Mucosa of rectum (tissue), 2 donors: ENCODE data around the gene ANKH.
A peak's percentile ranks its signal among the peaks of the same experiment; 100 is the strongest.

ENCODE experiments used
- H3K27ac ChIP-seq, 2 donors: one replicate each; pipeline ENCODE4 v1.7.0; 2013; ENCODE audit warnings: inconsistent platforms in 2 of 2, low read depth in 2 of 2, low read length in 2 of 2
- H3K27me3 ChIP-seq, 2 donors: one replicate each; pipeline ENCODE4 v1.7.0; 2013; ENCODE audit warnings: low read length in 2 of 2; ENCODE audit not compliant: control insufficient read depth in 2 of 2, insufficient read depth in 2 of 2
- H3K36me3 ChIP-seq, 2 donors: one replicate each; pipeline ENCODE4 v1.7.0; 2013; ENCODE audit warnings: low read length in 2 of 2; ENCODE audit not compliant: control insufficient read depth in 2 of 2, insufficient read depth in 2 of 2
- H3K4me1 ChIP-seq, 2 donors: one replicate each; pipeline ENCODE4 v1.7.0; 2013; ENCODE audit warnings: low read length in 2 of 2, mild to moderate bottlenecking in 1 of 2; ENCODE audit not compliant: control insufficient read depth in 2 of 2, insufficient read depth in 2 of 2
- H3K4me3 ChIP-seq, 2 donors: one replicate each; pipeline ENCODE4 v1.7.0; 2013; ENCODE audit warnings: low read length in 2 of 2
- H3K9ac ChIP-seq, 2 donors: one replicate each; pipeline ENCODE4 v1.7.0; 2013; ENCODE audit warnings: low read length in 2 of 2, low read depth in 1 of 2, mild to moderate bottlenecking in 1 of 2
- H3K9me3 ChIP-seq, 2 donors: one replicate each; pipeline ENCODE4 v1.7.0; 2013; ENCODE audit warnings: low read length in 2 of 2; ENCODE audit not compliant: control insufficient read depth in 2 of 2
- donor health status: healthy.
- donor health status: Normal muscosa, but diverticular disease.

The ANKH gene

DNA sequence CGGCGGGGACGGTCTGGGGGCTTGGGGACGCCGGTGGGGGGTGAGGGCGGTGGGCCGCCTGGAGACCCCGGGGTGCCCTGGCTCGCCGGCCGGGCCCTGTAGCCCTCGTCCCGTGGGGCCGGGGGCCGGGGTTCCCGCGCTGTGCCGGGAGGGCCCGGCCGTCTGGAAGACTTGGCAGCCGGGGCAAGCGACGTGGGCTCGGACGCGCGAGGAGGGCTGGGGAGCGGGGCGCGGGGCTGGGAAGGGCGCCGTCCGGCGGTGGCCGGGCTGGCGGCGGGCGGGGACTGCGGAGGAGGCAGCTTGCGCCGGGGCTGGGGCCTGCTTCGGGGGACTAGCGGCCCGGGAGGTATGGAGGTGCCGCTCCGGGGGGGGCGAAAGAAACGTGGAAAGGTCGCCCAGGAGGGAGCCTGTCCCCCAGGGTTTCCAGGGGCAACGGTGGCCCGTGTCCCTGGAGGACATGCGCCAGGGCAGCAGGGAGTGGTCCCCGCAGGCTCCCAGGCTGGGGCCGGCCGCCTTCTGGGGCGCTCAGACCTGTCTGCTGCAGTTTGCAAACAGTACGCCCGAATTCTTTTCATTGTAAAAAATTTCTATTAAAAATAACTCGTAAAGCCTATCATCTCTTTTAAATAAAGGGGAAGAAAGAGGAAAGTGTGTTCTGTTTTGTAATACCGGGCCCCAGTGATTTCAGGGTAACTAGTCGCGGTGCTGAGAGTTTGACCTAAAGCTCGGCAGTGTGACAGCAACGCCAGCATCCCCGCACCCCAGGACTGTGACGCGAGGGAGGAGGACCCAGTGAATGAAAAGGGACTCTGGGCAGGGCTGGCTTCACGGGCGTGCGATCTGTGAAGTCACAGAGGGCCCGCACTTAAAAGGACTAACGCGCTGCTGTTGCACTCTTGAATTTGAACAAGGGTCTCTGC lies 752 bp upstream of the ANKH start:
- Histone ChIP-seq H3K36me3 (no peaks in the 10 kb centered on the region), H3K9ac (peak overlapping the region; percentile 74 to 89), H3K27me3 (no peaks in the 10 kb centered on the region), H3K27ac (peak overlapping the region; percentile 93 to 94), H3K4me3 (peak overlapping the region; percentile 73 to 76), H3K9me3 (no peaks in the 10 kb centered on the region), H3K4me1 (peaks cover 15 to 17% of the 10 kb centered on the region in 2 donors)

DNA sequence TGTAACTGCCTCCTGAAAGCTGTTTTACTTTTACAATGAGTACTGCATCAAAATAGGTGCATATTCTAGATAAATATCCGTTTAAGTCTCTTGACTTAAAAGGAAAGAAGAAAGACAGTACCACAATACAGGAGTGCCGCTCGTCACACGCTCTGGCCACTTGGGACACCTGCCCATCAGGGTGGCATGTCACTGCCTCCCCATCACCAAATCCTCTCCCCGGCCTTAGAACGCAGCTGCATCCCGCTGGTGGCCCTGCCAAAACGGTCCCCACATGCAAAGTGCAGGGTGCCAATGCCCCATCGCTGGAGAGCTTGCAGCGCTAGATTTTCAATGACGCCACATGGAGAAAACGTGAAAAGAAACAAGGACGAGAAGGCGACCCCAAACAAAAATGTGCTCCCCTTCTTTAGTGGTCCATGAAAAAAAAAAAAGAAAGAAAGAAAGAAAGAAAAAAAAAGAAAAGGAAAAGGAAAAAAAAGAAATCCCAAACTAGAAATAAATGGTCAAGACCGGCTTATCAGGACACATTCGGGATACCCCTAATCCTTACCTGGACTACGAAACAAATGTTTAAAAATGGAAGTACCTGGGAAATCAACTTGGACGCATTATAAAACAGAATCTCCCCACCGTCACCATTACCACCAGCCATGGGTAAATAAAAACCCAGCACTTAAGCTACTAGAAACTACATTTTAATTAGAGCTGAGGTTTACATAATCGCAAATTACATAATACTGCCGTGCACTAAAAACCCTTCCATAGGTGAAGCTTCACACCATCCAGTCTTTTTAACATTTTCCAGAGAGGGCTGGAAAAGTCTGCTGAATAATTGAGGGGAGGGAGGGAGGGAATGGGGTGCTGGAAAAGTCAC lies 1.0 kb downstream of the ANKH start:
- H3K27me3 ChIP-seq = no peaks in the 10 kb centered on the region
- peaks cover 15 to 17% of the 10 kb centered on the region in 2 donors for H3K4me1 ChIP-seq
- no peaks in the 10 kb centered on the region for H3K9me3 ChIP-seq
- H3K36me3 ChIP-seq = no peaks in the 10 kb centered on the region
- H3K9ac ChIP-seq = peak overlapping the region; percentile 29 to 81
- H3K27ac ChIP-seq = peak overlapping the region; percentile 84 to 87
- H3K4me3 ChIP-seq = peak overlapping the region; percentile 78 to 81

DNA sequence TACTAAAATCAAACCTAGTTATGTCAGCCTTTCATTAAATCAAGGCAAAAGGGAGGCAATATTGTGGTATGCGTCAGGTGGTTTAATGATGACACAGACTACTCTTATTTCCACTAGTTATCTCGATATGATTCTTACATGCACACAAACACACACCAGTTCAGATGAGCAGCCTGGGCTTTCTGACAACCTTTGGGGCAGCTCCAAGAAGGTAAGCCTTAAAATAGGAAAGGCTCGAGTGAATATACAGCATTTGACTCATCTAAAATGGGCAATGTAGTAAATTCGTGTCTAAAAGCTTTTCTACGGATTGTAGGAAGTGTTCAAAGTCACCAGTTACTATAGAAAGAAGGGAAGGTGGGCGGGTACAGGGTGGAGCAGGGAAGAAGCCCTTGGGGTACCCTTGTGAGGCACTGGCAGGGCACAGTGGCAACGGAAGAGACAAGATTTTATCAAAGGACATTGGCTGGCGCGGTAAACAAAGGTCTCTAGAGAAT lies 1.9 kb downstream of the ANKH start:
- H3K9ac ChIP-seq = peak overlapping the region; percentile 29 to 81
- peak overlapping the region; percentile 78 to 81 for H3K4me3 ChIP-seq
- H3K27ac ChIP-seq = peak overlapping the region in 1 of 2 donors; percentile 87

DNA sequence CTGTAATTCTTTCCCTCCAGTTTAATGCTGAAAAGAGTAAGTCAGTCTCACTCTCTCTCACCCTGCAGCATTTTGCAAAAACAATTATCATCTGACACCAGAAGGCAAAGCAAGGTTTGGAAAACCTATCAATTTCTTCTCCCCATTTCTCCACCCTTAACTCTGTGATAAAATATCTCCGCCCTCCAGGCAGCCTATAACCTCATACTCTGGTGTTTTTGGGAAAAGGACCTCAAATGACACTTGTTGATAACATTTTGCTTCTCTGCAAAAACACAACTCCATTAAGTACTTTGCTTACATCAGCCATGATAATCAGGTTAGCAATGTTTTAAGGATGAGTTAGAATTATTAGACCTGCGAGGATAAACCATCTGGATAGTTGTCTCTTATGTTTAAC lies 2.3 kb downstream of the ANKH start:
- peak overlapping the region in 1 of 2 donors; percentile 78 for H3K4me3 ChIP-seq
- H3K4me1 ChIP-seq = peaks cover 15 to 17% of the 10 kb centered on the region in 2 donors
- no peak overlapping the region for H3K9ac ChIP-seq
- no peak overlapping the region for H3K27ac ChIP-seq
- no peaks in the 10 kb centered on the region for H3K27me3 ChIP-seq
- H3K9me3 ChIP-seq = no peaks in the 10 kb centered on the region
- no peaks in the 10 kb centered on the region for H3K36me3 ChIP-seq

More for the DNA sequence above, 1.9 kb downstream of the ANKH start:
- no peaks in the 10 kb centered on the region for H3K9me3 ChIP-seq
- H3K4me1 ChIP-seq = peaks cover 15 to 17% of the 10 kb centered on the region in 2 donors
- H3K27me3 ChIP-seq = no peaks in the 10 kb centered on the region
- H3K36me3 ChIP-seq = no peaks in the 10 kb centered on the region

DNA sequence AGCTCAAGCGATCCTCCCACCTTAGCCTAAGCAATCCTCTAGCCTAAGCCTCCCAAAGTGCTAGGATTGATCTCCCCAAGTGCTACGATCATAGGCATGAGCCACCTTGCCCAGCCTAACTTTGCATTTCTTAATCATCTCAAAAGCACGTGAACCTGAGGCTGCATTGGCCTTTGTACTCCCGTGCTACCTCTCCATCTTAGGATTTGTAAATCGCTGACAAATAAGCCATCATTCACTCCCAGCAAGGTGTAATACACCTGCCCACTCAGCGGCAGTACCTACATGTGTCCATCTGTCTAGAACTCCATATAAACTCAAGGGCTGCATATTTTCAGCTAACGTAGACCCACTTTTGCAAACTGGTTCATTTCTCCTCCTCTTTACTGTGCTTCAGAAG lies 2.8 kb downstream of the ANKH start:
- H3K9ac ChIP-seq = no peak overlapping the region
- H3K36me3 ChIP-seq = no peaks in the 10 kb centered on the region
- no peaks in the 10 kb centered on the region for H3K9me3 ChIP-seq
- H3K27me3 ChIP-seq = no peaks in the 10 kb centered on the region
- H3K27ac ChIP-seq = no peak overlapping the region
- peak overlapping the region in 1 of 2 donors; percentile 78 for H3K4me3 ChIP-seq
- peaks cover 15 to 17% of the 10 kb centered on the region in 2 donors for H3K4me1 ChIP-seq

DNA sequence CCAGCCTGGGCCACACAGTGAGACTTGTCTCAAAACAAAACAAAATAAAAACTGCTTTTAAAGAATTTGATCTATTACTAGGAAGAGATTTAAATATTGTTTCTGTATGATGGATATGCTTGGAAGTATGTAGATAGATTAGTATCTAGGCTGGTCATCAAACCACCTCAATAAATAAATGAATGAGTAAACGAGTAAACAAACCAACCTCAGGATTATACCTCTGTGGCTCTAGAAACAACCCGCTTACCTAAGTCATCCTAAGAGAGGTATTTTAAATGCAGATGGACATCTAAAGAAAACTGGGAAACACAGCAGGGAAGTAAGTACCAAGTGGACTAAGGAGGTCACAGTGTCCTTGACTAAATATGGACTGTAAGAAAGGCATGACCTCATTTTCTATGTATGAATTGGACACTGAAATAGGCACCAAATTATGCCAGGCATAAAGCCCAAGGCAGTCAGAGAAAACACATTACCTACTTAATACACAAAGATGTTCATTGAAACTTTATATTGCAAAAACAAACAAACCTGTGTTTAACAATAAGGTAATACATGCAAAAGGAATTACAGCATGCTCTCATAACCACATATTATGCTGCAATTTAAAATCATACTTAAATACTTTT lies 7.3 kb downstream of the ANKH start:
- Histone ChIP-seq H3K4me3 (no peak overlapping the region), H3K36me3 (peaks cover 0 to 6% of the 10 kb centered on the region in 2 donors), H3K9ac (no peak overlapping the region), H3K27ac (no peak overlapping the region), H3K9me3 (no peaks in the 10 kb centered on the region), H3K4me1 (peaks cover 1 to 19% of the 10 kb centered on the region in 2 donors), H3K27me3 (no peaks in the 10 kb centered on the region)

DNA sequence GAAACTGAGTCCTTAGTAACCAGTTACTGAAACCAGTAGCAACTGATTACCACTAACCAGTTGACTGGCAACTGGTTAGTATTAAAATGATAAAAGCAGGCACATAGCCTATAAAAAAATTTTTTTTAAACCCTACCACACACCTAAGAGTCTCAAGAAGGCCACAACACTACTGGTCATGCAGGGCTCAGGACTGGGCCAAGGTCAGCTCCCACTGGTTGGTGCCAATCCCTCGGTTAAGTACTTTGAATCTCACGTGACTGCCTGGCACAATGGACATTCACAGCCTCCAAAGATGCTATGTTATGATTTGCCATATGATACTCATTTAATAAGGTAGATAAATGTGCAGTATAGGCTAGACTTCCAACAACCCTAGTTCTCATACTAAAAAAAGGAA lies 8.5 kb downstream of the ANKH start:
- Histone ChIP-seq H3K4me3 (no peak overlapping the region), H3K27ac (no peak overlapping the region), H3K4me1 (peaks cover 0 to 12% of the 10 kb centered on the region in 2 donors), H3K36me3 (peaks cover 0 to 6% of the 10 kb centered on the region in 2 donors), H3K27me3 (no peaks in the 10 kb centered on the region), H3K9ac (no peak overlapping the region), H3K9me3 (no peaks in the 10 kb centered on the region)

DNA sequence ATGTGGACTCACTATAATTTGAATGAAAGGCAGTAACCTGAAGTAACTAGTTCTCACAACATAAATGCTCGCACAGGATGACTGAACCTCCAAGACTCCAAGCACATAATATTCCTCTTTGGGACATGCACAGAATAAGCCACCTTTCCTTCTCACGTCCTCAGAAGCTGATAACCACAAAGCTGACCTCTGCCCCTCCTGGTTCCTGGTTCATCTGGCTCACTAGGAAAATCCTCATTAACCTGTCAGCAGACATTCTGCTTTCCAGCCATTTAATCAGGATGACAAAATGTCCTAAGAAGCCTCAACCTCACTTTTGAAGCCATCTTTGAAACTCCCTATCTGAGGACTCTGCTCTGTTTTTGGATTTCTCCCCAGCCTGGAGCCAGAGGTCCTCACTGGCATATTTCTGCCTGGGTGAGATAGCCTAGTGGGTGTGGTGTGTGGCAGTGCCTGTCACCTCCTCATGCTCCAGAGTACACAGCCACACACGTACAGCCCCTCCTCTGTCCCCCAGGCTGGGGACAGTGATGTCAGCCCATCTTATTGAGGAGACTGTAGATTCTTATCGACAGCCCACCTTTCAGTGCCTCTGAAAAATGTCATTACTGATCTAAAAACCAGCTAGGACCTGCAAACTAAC lies 10.3 kb downstream of the ANKH start:
- Histone ChIP-seq H3K4me3 (no peak overlapping the region), H3K27ac (peak overlapping the region; percentile 26 to 58), H3K4me1 (peaks cover 3 to 10% of the 10 kb centered on the region in 2 donors), H3K27me3 (no peaks in the 10 kb centered on the region), H3K9me3 (no peaks in the 10 kb centered on the region), H3K9ac (no peak overlapping the region), H3K36me3 (peaks cover 0 to 6% of the 10 kb centered on the region in 2 donors)

DNA sequence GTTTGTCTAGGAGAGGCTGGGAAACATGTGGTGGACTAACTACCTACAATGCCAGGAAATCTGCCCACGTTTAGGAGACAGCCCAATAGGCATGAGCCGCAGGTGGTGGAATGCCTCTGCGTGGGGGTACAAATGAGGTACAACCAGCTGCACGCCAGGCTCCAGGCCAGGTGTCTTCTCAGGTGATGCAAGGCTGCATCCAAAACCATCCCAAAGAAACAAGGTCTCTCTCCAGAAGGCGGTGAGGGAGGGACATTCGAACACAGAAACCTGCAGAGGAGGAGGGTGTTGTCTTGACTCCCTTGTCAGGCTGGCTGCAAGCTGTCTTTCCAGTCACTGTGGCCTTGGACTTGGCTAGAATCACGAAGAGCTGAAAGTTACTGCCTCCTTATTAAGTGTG lies 11.6 kb downstream of the ANKH start:
- H3K27ac ChIP-seq = no peak overlapping the region
- H3K4me3 ChIP-seq = no peak overlapping the region
- no peaks in the 10 kb centered on the region for H3K27me3 ChIP-seq
- H3K4me1 ChIP-seq = peaks cover 5 to 13% of the 10 kb centered on the region in 2 donors
- peaks cover 0 to 6% of the 10 kb centered on the region in 2 donors for H3K36me3 ChIP-seq
- H3K9ac ChIP-seq = no peak overlapping the region
- H3K9me3 ChIP-seq = no peaks in the 10 kb centered on the region
